Measurements from ENCODE around the gene SESN1.

SESN1 gene

DNA sequence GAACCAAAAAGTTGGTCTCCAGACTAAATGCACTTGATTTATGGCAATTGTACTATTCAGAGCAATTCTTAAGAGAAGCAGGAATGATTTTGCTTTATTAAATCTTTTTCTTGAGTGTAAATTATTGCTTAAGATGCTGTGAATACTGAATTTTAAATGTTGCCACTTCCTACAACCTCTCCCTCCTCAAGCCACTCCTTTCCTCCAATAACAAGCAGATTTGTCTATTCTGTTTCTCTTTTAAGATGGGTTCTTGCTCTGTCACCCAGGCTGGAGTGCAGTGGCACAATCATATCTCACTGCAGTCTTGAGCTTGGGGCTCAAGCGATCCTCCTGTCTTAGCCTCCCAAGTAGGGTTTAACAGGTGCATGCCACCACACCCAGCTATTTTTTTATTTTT, 65.3 kb downstream of the SESN1 start:
- DNase-seq (ENCODE audit: low spot score): no peak

DNA sequence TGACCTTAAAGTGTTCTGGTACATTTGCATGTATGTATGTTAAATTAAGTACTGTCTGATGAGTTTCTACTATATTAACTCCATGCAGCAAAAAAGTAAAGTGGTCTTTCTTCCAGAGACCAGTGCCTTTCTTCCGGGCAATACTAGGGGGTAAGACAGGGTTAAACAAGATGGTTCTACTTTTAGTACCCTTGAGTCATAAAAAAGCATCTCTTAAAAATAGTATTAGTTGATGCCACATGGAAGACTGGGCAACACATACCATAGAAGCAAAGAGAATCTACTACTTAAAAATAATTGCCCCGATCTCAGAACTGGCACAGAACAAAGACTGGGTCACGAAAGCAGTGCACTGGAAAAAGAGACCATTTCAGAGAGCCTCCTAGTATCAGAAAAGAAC, 66.2 kb downstream of the SESN1 start:
- no peak for DNase-seq (ENCODE audit: low spot score)

DNA sequence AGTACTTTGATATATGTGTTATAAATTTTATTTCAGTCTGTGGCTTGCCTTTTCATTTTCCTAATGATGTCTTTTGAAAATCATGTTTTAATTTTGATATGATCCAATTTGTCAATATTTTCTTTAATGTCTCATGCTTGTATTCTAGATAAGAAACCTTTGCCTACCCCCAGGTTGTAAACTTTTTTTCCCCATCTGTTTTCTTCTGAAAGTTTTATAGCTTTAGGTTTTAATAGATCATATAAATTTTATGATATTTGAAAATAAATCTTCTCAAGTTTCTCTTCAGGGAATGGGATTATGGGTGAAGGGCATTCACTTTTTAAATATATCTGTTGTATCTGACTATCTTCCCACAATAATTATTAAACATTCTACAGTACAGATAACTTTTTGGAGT, 66.7 kb downstream of the SESN1 start:
- DNase-seq (ENCODE audit: low spot score): no peak

DNA sequence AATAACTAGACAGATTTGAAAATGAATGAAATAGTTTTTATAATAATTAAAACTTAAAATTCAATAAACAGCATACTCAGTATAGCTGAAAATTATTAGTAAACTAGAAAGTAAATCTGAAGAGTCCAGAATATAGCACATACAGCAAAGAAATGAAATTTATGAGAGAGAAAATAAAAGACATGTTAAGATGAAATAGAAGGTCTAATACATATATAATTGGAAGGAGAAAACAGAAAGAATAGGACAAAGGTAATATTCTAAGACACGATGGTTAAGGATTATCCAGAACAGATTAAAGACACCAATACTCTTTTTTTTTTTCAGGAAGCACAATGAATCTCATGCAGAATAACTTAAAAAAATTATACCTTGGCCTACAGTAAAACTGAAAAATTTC, 69.0 kb downstream of the SESN1 start:
- no peak for DNase-seq (ENCODE audit: low spot score)

DNA sequence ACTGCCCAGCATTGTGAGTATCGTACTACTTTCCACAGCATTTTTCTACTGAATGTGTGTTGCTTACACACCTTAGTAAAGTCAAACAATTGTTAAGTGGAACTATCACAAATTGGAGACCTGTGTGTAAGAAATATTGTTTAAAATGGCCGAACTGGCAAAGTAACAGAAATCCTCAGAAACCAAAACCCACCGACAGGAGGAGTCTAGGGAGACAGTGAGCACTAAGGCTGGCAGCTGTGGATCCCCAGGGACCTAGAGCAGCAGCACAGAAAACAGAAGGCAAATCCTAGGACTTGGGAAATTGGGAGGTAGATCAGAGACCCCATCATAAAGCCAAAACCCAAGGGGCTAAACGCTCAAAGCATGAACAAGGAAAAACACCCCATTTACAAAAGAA, 69.9 kb downstream of the SESN1 start:
- DNase-seq (ENCODE audit: low spot score): no peak

DNA sequence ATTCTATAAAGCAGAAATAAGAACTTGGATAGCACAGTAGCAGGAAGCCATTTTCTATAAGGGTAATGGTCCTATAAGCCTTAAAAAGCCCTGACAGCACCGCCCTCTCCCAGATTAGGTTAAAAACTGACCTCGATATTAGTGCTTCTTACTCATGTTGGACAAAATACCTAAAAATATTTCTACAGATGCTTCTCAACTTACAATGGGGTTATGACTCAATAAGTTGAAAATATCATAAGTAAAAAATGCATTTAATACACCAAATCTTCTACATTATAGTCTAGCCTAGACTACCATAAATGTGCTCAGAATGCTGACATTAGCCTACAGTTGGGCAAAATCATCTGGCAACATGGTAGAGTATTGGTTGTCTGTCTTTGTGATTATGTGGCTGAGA, 70.3 kb downstream of the SESN1 start:
- no peak for DNase-seq (ENCODE audit: low spot score)

DNA sequence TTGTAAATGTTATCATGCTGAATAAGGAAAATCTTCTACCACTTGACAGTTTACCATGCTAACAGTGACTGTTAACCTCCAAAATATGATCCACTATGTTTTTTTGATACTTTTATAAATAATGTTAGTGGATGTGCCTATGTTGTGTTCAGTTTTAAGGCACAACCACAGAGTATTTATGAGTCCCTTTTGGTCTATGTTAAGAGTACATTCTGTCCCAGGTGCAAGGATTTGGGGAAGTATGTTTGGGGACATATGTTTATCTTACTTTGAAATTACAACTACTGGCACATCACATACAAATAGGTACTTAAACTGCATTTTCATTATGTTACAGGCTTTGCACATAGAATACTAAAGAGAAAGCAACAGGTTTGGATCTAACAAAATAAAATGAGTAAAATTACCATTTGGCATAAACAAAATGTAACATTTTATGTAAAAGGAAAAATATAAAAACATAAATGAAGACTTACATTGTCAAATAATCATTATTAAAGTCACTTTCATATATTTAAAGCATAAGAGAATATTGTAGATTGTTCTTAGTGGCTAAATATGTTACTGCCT, 71.2 kb downstream of the SESN1 start:
- no peak for DNase-seq (ENCODE audit: low spot score)

DNA sequence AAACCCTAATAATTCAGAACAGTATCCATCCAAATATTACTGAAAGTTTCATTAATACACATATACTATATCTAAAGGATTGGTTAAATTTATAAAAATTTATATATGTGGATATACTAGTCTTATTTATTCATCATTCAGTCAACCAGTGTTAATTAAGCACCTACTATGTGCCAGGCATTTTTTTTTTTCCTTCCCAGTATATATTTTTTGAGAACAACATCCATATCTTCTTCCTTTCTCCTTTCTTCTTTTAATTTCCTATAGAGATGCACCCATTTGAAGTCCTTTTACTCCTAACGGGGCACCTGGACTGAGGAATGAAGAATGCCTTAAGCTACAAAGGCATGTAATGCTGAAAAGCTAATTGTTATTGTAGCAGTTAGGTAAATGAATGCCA, 72.8 kb downstream of the SESN1 start:
- DNase-seq (ENCODE audit: low spot score): no peak

DNA sequence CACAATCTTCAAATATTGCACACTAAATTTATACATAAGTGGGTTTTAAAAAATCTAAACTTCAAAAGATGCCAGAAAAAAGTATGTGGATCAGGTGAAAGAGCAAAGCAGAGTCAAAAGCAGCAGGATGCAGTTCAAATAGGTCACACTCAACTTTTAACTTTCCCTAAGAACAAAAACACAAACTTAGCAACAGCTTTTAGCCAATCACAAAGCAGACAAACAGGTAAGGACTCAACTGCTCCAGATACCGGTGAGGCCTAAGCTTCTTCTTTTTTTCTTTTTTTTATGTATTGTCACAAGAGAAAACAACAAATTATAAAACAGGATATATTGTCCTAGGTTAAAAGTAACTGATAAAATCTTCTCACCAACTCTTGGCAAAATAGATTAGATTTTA, 74.7 kb downstream of the SESN1 start:
- DNase-seq (ENCODE audit: low spot score): no peak

DNA sequence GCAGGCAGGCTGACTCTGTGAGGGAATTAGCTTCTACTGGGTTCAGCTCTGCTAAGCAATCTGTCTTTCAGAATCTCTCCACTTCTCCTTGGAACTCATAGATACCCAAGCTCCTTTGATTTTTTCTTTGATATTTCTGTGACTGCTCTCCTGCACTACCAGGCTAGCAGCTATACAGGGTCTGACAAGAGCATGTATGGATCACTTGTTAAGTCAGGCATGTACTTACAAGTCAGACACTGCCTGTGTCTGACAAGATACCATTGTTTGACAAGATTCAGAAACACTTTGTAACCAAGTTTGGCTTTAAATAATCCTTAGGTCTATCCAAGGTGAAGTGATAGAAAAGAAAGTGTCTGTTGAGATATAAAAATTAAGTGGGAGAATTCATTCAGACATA, 79.5 kb downstream of the SESN1 start:
- DNase-seq (ENCODE audit: low spot score): no peak

DNA sequence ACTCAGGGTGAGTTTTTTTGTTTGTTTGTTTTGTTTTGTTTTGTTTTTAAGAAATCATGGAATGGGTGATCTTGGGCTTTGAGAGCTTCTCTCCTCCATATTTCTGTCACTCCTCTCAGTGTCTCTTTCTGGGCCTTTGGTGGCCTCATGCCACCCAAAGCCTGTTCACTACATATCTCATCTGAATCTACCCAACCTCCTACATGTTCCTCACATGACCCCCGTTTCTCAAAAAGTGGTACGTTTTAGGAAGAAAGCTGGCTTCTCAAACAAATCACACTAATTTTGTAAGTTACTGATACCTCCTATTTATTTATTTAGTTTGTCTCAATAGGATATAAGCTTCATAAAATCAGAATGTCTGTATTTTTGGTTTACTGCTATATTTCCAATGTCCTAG, 80.0 kb downstream of the SESN1 start:
- DNase-seq (ENCODE audit: low spot score): no peak

DNA sequence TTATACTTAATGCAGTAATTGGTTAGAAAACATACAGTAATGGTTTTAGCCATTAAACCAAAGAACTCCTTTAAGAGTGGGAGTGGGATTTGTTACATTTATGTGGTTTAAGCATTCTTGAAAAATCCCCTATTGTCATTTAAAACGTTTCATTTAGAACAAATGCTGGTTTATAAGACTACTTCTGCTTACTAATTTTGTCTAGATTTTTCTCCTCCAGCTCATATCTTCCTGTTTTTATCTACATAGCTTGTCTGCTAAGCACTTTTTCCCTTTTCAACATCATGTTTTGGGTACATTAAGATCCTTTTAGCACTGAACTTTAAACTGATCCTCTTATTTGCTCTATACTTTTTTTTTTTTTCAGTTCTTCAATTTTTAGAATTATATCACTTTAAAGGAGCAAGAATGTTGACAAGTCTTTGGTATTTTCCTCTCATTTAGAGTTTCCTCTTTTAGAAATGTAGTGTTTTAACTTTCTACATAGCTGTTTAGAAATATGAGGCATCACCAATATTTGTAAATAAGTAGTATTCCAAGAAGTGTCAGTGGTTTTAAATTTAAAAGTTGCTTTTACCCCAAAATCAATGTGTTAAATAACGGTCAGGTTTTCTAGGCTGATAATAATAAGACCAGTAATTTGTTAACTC, 80.9 kb downstream of the SESN1 start:
- no peak for DNase-seq (ENCODE audit: low spot score)

DNA sequence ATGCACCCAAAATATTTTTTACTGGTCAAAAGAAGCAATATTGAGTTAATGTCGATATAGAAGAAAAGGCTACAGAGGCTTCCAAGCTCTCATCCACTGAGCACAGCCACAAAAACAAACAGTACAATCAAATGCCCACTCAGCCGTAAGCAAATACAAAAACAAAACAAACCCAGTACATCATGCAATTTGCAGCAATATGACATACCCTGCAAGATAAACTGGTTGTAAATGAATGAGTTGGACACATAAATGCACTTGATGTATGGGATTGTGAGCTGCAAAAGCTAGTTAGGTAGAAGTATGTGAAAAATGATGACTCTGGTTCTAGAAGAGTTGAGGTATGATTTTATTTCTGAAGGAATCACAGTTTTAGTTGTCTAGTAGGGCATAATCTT, 83.9 kb downstream of the SESN1 start:
- DNase-seq (ENCODE audit: low spot score): peak; percentile 37

DNA sequence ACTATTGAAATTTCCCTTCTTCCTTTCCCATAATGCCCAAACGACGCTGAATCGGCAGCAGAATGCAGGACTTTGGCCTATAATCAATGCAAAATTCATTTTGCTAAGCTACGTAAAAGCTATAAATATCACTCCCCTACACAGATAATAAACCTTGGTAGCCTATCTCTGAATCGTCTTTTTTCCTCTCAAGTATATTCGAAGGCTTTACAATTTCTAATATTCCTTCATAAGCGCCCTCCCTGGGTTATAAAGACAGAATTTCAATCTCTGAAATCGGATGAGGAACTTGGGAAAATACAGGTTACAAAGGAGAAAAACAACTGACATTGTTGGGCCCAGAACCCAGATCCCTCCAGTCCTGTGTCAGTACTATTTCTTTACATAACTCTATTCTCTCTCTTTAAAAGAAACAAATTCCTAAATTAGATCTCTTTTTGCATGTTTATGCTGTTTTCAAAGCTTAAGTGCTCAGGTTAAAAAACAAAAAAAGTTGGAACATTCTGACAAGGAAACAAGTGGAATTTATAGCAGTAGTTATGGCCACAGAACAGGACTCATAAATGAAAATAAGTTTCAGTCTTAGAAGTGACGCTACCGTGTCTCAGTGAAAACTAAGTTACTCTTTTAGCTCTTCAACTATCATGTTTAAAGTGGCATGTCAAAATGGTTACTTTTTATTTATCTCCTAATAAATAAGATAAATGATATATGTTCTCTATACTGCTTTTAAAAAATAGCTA, 84.5 kb downstream of the SESN1 start:
- DNase-seq (ENCODE audit: low spot score): no peak

DNA sequence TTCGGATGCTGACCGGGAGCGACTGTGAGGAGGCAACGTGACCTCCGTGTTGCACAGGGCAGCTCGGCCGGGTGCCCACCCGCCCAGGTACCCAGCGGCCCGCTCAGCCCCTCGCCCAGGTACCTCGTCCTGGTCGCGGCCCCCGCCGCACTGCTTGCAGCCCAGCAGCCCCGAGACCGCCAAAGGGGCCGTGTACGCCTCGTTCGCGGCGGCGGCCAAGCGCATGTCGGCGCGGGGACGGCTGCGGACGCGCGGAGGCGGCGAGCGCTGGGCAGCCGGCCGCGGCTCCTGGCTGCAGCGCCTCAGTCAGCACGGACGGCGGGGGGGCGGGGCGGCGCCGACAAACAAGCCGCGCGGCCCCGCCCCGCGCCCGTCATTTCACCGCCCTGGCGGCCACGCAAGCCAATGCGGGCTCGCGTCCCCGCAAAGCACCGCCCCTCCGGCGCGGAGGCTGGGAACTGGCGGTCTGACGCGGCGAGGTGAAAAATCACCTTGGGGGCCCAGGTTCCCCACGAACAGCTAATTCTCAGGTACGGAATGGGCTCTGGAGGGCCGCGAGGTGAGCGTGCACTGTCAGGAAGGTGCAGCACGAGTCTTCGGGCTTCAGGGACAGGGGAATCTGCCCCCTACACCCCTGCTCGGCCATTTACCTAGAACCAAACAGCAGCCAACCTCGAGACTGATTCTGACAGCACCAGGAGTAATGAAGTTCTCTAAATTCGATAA, 85.2 kb downstream of the SESN1 start:
- DNase-seq (ENCODE audit: low spot score): peak; percentile 77

DNA sequence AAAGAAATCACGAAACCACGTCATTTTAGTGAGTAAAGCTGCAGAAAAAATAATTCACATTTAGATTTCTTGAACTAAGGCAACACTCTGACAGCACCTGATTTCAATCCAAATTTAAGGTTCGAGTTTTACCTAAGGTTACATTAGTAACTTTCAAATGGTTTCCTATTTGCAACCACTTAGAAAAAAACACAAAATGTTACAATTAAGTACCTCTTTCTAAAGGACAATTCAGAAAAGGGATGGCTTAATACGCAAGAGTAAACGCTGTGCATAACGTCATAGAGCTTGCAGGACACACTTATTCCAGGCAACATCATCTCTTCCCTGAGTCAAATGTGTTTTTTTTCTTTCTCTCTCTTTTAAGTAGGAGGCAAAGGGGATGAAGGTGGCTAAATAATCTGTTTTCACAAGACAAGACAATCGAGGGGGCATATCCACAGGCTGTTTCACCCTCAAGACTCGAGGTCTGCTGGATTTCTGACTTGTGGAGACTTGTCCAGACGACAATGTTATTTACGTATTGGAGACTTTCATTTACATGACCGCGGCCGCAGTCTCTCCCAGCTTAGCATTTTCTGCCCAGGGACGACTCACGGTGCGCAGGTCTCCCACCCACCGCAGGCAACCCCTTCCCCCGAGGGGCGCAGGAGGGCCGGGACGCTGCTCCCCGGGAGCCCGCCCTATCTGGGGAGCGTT, 86.0 kb downstream of the SESN1 start:
- DNase-seq (ENCODE audit: low spot score): peak; percentile 26

DNA sequence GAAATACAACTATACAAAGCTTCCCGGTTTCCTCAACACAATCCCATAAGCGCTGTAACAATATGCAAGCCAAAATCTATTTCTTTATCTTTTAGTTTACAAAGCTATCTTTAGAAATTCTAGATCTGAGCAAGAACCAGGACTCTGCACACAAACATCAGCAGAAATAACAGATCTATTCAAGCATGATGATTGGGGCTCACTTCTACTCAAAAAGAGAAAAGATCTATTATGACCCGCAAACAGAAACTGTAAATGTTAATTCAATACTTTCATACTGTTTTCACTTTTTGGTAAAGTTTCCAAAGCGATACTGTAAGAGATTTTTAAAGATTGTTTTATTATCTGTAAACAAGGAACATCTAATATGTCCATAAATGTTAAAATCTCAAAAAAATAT, 86.6 kb downstream of the SESN1 start:
- no peak for DNase-seq (ENCODE audit: low spot score)

DNA sequence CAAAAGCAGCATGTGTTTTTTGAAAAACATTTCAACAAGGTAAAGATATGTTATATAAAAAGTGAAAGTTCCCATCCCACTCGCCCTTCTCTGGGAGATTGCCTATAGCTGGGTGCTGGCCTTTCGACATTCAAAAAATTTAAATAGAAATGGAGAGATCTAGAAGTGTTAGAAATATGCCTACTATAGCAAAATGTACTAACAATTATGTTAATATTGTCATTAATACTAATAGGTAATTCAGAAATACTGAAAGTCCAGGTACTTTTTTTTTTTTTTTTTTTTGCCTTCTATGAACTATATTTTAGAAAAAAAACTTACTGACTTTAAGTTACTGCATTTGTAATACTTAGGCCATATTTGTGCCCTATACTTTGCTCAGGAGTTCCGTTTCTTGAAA, 87.1 kb downstream of the SESN1 start:
- no peak for DNase-seq (ENCODE audit: low spot score)

DNA sequence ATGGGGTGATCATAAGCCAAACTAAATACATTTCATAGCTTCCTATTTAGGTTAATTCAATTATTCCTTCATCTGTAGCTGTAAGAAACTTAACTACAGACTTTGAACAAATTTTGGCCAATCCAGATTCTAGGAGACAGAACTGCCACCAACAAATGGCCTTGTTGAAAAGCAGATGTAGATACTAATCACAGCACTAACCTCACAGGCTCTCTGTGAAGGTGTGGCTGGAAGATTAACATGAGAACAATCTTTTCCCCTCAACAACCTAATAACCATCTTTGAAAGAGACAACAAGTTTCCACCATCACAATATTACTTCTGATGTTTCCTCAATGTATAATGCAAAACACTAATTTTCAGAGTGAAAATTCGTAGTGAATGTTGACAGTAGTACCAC, 87.8 kb downstream of the SESN1 start:
- no peak for DNase-seq (ENCODE audit: low spot score)

DNA sequence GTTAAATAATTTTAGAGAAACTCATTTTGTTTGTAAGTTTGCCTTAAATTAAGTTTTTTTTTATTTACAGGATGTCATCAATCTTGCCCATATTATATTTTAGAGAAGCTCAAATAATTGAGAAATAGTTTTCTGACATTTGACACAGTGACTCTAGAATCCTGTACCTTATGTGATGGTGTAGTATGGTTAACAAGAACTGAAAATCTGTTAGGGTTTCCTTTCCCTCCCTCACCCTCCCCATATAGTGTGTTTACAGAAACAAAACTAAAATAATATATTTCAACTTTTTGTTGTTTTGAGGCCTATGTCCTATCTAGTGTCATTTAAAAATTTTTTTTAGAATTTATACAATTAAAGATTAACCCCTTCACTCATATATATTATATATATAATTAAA, 91.8 kb downstream of the SESN1 start:
- no peak for DNase-seq (ENCODE audit: low spot score)

DNA sequence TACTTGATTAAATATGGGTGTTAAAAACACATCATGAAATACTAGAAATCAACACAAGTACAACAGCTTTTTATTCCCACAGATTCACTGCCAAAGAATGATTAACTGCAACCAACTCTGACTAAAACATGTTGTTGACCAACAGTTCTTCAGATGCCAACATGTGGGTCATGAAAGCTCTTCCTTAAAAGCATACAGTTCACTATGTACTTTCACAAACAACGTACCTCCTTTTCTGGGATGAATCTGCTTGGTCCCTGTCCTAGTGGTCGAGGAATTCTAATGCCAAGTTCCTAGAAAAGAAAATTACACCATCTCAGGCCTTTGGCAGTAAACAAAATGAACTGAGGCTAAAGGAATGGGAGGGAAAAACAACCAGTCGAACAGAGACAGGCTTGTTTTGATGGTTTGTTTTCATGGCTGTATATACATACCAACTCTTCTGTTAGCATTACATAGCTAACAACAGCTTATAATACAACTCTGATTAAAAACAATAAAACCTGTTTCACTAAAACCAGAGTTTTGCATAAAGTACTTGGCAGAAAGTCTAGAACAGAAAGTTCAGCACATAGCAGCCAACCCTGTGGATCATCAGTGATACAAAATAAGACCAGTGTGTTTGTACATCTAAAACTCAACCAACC, 92.5 kb downstream of the SESN1 start:
- DNase-seq (ENCODE audit: low spot score): no peak

DNA sequence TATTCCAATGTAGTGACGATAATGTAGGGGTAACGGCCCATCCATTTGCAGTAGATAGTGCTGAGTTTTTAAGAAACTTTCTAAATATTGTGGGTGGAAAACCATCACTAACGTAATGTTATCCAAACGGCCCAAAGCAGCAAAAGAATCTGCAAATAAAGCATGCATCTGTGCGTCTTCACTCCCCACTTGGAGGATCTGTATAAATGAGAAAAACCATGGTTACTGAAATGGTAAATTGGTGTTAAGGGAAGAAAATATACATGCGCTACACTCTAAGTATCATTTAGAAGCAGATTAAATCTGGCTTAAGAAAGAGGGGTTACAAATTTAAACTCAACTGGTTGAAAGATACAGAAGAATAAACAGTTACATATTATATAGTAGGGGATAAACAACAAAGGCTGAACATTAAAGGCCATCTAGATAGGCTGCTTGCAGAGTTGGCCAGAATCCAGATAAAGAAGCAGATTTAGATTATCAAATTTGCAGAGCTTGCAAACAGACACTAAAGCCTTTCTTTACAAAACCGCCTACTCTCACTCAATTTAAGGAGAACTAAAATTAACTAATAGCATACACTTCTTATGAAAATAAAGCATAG, 93.3 kb downstream of the SESN1 start:
- DNase-seq (ENCODE audit: low spot score): no peak
